Fibroblast of mammary gland (primary cell): ENCODE data around the gene TAT.
"Not testable (repeated sequence)": the region's sequence is repeated elsewhere in the genome, so short reads cannot be mapped to it uniquely, and the experiment has no call there.

Experiments used
- DNase-seq: peaks from one replicate; pipeline ENCODE4 v3.0.0-alpha.2; 2010; ENCODE audit warnings: low read depth
- H3K4me3 ChIP-seq: 2 replicates; pipeline ENCODE4 v1.5.1; 2011; ENCODE audit warnings: low read depth, mild to moderate bottlenecking, low read length, moderate library complexity; ENCODE audit not compliant: control insufficient read depth
- CTCF ChIP-seq: conservative IDR thresholded peaks from 2 replicates; pipeline ENCODE4 v1.5.1; 2011; ENCODE audit warnings: low read depth, low read length, inconsistent platforms; ENCODE audit not compliant: control insufficient read depth, insufficient read depth

The TAT gene

DNA sequence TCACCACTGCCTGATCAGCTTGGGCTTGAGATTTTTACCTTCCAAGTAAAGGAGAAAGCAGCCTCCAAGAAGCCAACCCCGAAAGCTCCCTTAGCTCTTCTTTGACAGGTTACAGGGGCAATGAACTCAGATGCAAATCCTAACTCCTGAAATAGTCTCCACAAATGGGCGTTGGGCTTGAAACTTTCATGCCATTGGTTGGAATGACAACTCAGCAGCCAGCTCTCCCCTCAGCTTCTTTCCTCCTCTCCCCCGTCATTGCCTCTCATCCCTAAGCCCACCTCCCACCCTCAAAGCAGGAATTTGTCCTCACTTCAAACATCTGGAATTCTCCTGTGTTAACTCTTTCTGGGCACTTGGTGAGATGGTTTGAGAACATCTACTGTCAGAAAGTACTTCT is at the start of gene TAT:
TAT (minus strand) TSS at position 122 of the 400 bp plus-strand sequence. CDS start 677 bp downstream, outside the sequence.
- H3K4me3 ChIP-seq, result no peak within 1 kb of the TSS
- no peak for TF ChIP-seq CTCF
- no peak for DNase-seq

GRCh38 chr16:71626018-71626857 is 49.3 kb upstream of the TAT start, which contains the start of gene MARVELD3:
Gene MARVELD3, plus strand, starts transcription at chr16:71626184. Its CDS starts 46 bp downstream, at chr16:71626230.
- no peak for DNase-seq
- no peak for TF ChIP-seq CTCF
- H3K4me3 ChIP-seq, result peak within 1 kb of the TSS; percentile 25

DNA sequence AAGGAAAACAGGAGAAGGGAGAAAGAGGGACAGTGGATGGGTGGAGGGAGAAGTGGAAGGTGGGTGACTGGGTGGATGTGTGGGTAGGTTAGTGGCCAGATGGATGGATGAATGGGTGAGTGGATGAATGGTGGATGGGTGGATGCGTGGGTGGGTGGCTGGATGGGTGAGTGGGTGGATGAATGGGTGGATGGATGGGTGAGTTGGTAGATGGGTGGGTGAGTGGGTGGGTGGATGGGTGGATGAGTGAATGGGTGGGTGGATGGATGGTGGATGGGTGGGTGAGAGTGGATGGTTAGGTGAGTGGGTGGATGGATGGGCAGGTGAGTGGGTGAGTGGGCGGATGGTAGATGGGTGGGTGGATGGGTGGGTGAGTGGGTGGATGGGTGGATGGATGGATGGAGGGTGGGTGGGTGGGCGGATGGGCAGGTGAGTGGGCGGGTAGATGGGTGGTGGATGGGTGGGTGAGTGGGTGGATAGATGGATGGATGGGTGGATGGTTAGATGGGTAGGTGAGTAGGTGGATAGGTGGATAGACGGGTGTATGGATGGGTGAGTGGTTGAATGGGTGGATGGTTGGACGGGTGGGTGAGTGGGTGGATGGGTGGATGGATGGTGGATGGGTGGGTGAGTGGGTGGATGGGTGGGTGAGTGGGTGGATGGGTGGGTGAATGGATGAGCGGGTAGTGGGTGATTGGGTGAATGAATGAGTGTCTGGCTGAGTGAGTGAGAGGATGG is 48.4 kb upstream of the TAT start:
- TF ChIP-seq CTCF, result no peak
- no peak overlapping the region for H3K4me3 ChIP-seq

GRCh38 chr16:71623597-71623996 is 46.7 kb upstream of the TAT start:
- DNase-seq, result no peak
- no peak for TF ChIP-seq CTCF
- no peak overlapping the region for H3K4me3 ChIP-seq

More for the DNA sequence above, 48.4 kb upstream of the TAT start:
- no peak for DNase-seq

- DNase-seq, result no peak
- TF ChIP-seq CTCF, result no peak
- no peak overlapping the region for H3K4me3 ChIP-seq
Observed at GRCh38 chr16:71622088-71622487, 45.2 kb upstream of the TAT start.

- no peak for TF ChIP-seq CTCF
- no peak overlapping the region for H3K4me3 ChIP-seq
- no peak for DNase-seq
Observed at GRCh38 chr16:71618429-71618828, 41.5 kb upstream of the TAT start.

DNA sequence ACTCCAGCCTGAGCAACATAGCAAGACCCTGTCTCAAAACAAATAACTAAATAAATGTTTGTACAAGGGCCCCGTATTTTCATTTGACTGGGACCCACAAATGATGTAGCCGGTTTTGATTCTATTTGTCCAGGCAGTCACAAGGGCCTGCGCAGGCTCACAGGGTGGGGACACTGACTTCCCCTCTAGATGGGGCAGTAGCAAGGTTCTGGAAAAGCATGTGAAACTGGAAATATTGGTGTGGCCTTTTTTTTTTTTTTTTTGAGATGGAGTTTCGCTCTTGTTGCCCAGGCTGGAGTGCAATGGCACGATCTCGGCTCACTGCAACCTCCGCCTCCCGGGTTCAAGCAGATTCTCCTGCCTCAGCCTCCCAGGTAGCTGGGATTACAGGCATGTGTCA is 38.1 kb upstream of the TAT start:
- not testable (repeated sequence) for DNase-seq, H3K4me3 ChIP-seq
